Measurements from ENCODE around the gene CHST9. TPM values are rescaled to one million over a fixed set of nuclear protein-coding genes. Genes with fewer than 3 reads are reported as not detected.

Gene CHST9
- total and polyA plus RNA-seq, 2 of the 4 experiments (the other 2 are of a cell fraction), result not detected

- no peak overlapping the region for H2BK20ac ChIP-seq (ENCODE audit: low read depth, low read length)
- no peak overlapping the region for H3K9ac ChIP-seq (ENCODE audit: low read depth, low read length)
- H3K4me3 ChIP-seq (ENCODE audit: insufficient read depth, low read depth, low read length), result no peak overlapping the region
- WGBS, 2 experiments (ENCODE audit: extremely low coverage in 2 of 2, insufficient read length in 1 of 2), result 0% methylated on average over 1 of the region's 5 CpGs; no CpG with 5 or more reads in 1 of the 2 experiments
- peaks cover 5% of the 10 kb centered on the region for H3K9me3 ChIP-seq (ENCODE audit: control insufficient read depth, insufficient read depth, low read length)
- no peak overlapping the region for H3K4ac ChIP-seq (ENCODE audit: low read depth, low read length)
- no peak overlapping the region for H3K14ac ChIP-seq (replicated peaks; ENCODE audit: low read depth, low read length)
- BruUV-seq (replicated peaks), result no TSS peak
- H2BK5ac ChIP-seq (ENCODE audit: low read depth, low read length, poor library complexity, severe bottlenecking), result no peak overlapping the region
- no peak overlapping the region for H2AFZ ChIP-seq (replicated peaks; ENCODE audit: low read length, poor library complexity)
- no peak for ATAC-seq (ENCODE audit: low read depth)
- no peak overlapping the region for H2AK5ac ChIP-seq (ENCODE audit: low read depth, low read length)
- no peak overlapping the region for H4K5ac ChIP-seq (ENCODE audit: low read depth, low read length)
- H4K20me1 ChIP-seq (ENCODE audit: insufficient read depth, low read length), result no peaks in the 10 kb centered on the region
- no peaks in the 10 kb centered on the region for H3K4me1 ChIP-seq (ENCODE audit: control insufficient read depth, insufficient read depth, low read length)
- H3K79me1 ChIP-seq (ENCODE audit: low read depth in 1 of 2, low read length in 2 of 2), result no peaks in the 10 kb centered on the region
- H4K91ac ChIP-seq (ENCODE audit: insufficient read depth, low read depth, low read length), result no peak overlapping the region
- H3K18ac ChIP-seq (ENCODE audit: low read depth, low read length), result no peak overlapping the region
- ChIA-PET POLR2A (ENCODE audit: unreplicated experiment) (no interaction called here), CTCF (no interaction called here)
- no peaks in the 10 kb centered on the region for H3K36me3 ChIP-seq (ENCODE audit: control insufficient read depth, insufficient read depth, low read length)
- H3K4me2 ChIP-seq (ENCODE audit: low read depth, low read length), result no peak overlapping the region
- dilution Hi-C loops (cut with HindIII; ENCODE audit: low sequenced_read_pairs, unreplicated experiment), result no loop called here
- no peak overlapping the region for H2BK120ac ChIP-seq (ENCODE audit: low read depth, low read length)
- intact Hi-C loops (cut with micrococcal nuclease), result no loop called here
- DNase-seq, result no peak
- no peak overlapping the region for H3K56ac ChIP-seq (ENCODE audit: extremely low read depth, insufficient read depth, low read length)
- TF ChIP-seq FOS (IDR thresholded peaks at IDR 0.05; ENCODE audit: low read depth, low read length), result no peak
- TF ChIP-seq RAD21 (IDR thresholded peaks at IDR 0.05; ENCODE audit: low read length), result no peak
- TF ChIP-seq CHD1 (IDR thresholded peaks at IDR 0.05; ENCODE audit: low read depth, low read length), result no peak
- no peak for TF ChIP-seq RCOR1 (IDR thresholded peaks at IDR 0.05; ENCODE audit: insufficient replicate concordance, low read length)
- TF ChIP-seq CTCF (conservative IDR thresholded peaks at IDR 0.05; ENCODE audit: low read depth, low read length), result no peak
- TF ChIP-seq, protein P1, sequence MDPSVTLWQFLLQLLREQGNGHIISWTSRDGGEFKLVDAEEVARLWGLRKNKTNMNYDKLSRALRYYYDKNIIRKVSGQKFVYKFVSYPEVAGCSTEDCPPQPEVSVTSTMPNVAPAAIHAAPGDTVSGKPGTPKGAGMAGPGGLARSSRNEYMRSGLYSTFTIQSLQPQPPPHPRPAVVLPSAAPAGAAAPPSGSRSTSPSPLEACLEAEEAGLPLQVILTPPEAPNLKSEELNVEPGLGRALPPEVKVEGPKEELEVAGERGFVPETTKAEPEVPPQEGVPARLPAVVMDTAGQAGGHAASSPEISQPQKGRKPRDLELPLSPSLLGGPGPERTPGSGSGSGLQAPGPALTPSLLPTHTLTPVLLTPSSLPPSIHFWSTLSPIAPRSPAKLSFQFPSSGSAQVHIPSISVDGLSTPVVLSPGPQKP (IDR thresholded peaks at IDR 0.05; ENCODE audit: borderline replicate concordance, low read depth, low read length), result no peak
- TF ChIP-seq BHLHE40 (IDR thresholded peaks at IDR 0.05; ENCODE audit: low read depth, low read length), result no peak
- TF ChIP-seq POLR2A (IDR thresholded peaks at IDR 0.05; ENCODE audit: low read depth, low read length), result no peak
- TF ChIP-seq MAFK (IDR thresholded peaks at IDR 0.05; ENCODE audit: low read depth, low read length), result no peak
- TF ChIP-seq USF2 (IDR thresholded peaks at IDR 0.05; ENCODE audit: low read depth, low read length), result no peak
- TF ChIP-seq NFE2L2 (IDR thresholded peaks at IDR 0.05; ENCODE audit: low read depth, low read length), result no peak
- TF ChIP-seq SMC3 (IDR thresholded peaks at IDR 0.05; ENCODE audit: low read depth, low read length), result no peak
- no peak for TF ChIP-seq RFX5 (IDR thresholded peaks at IDR 0.05; ENCODE audit: low read depth, low read length)
- TF ChIP-seq MXI1 (IDR thresholded peaks at IDR 0.05; ENCODE audit: borderline replicate concordance, low read depth, low read length), result no peak
- TF ChIP-seq CEBPB (IDR thresholded peaks at IDR 0.05; ENCODE audit: low read depth, low read length), result no peak
- in situ Hi-C loops (cut with MboI; ENCODE audit: low sequenced_read_pairs), result no loop called here
- no peak overlapping the region for H3K23ac ChIP-seq (ENCODE audit: low read depth, low read length)
- H3K27ac ChIP-seq (ENCODE audit: insufficient read depth, low read length), result no peak overlapping the region
- no peaks in the 10 kb centered on the region for H3K9me1 ChIP-seq (ENCODE audit: insufficient read depth, low read length)
- H2BK15ac ChIP-seq (ENCODE audit: low read depth, low read length), result no peak overlapping the region
- H2AK9ac ChIP-seq (replicated peaks; ENCODE audit: low read depth, low read length, poor library complexity), result no peak overlapping the region
- H3K27me3 ChIP-seq (ENCODE audit: control insufficient read depth, insufficient read depth, low read length), result no peaks in the 10 kb centered on the region
- no peak overlapping the region for H4K8ac ChIP-seq (ENCODE audit: low read depth in 2 of 2, low read length in 2 of 2)
Measured at GRCh38 chr18:26940744-26941398, 244.2 kb downstream of the CHST9 start.

Measured in IMR-90 (cell line).